Activated CD4-positive, alpha-beta memory T cell treated with anti-CD3 and anti-CD28 coated beads for 36 hours (primary cell): ENCODE data around the gene GPR61. TPM values are rescaled to one million over a fixed set of nuclear protein-coding genes. Genes with fewer than 3 reads are reported as not detected.
A peak's percentile ranks its signal among the peaks of the same experiment; 100 is the strongest.

Experiments used
- CTCF ChIA-PET: fragments of 350-600 bp; sonication (Branson Sonifier 250); formaldehyde crosslinking; loops from one replicate; lab custom pipeline; 2021; ENCODE audit warnings: antibody characterized with exemption, inconsistent platforms; lab: Charles Lee
- POLR2A ChIA-PET: fragments of 350-600 bp; sonication (Branson Sonifier 250); formaldehyde crosslinking; loops from one replicate; lab custom pipeline; 2021; ENCODE audit warnings: antibody characterized with exemption; lab: Charles Lee
- DNase-seq: peaks from one replicate; pipeline ENCODE4 v3.0.0-alpha.2; 2020
- H3K27ac Mint-ChIP-seq: one replicate; pipeline ENCODE4 v1.8.0; 2021; ENCODE audit warnings: mixed read lengths
- H3K27me3 Mint-ChIP-seq: one replicate; pipeline ENCODE4 v1.8.0; 2021; ENCODE audit warnings: mixed read lengths
- H3K36me3 Mint-ChIP-seq: one replicate; pipeline ENCODE4 v1.8.0; 2021; ENCODE audit warnings: mixed read lengths
- H3K4me1 Mint-ChIP-seq: one replicate; pipeline ENCODE4 v1.8.0; 2021; ENCODE audit warnings: low read depth, mixed read lengths
- H3K4me3 Mint-ChIP-seq: one replicate; pipeline ENCODE4 v1.8.0; 2021; ENCODE audit warnings: mild to moderate bottlenecking, mixed read lengths
- H3K9me3 Mint-ChIP-seq: one replicate; pipeline ENCODE4 v1.8.0; 2021; ENCODE audit warnings: mixed read lengths
- intact Hi-C: fragments of 100-400 bp; cut with micrococcal nuclease; formaldehyde crosslinking; loops from one replicate; pipeline ENCODE4 v1.15.1; 2023
- total RNA-seq, 2 experiments: library from RNA; stranded (reverse); gene quantifications; one replicate each; pipeline ENCODE4 v1.2.3, GENCODE V29; 2021

Gene GPR61
- under 1 TPM in 1 of 2 experiments, not detected in 1; 0.15 TPM for total RNA-seq

GRCh38 chr1:109539676-109540075 lies at the start of gene GPR61:
GPR61 (plus strand) TSS chr1:109539872; CDS start chr1:109543023, 3,151 bp downstream.
- Mint-ChIP-seq H3K4me1 (no peaks in the 10 kb centered on the region), H3K4me3 (no peak within 1 kb of the TSS), H3K27ac (no peak within 1 kb of the TSS), H3K36me3 (no peaks in the 10 kb centered on the region), H3K9me3 (no peaks in the 10 kb centered on the region), H3K27me3 (no peaks in the 10 kb centered on the region)
- intact Hi-C loops = loop anchor here (10.0 kb wide), 1 partner anchor 365 kb away; no protein-coding TSS in a partner anchor
- no peak for DNase-seq
- POLR2A ChIA-PET = no interaction called here
- CTCF ChIA-PET = interaction anchor here (1.5 to 21.1 kb wide), 3 partner anchors 43 to 445 kb away, joined by 6 to 1096 read pairs (median 22); partner anchors contain the start of genes AHCYL1, AMIGO1, ATXN7L2 and CYB561D1

- H3K27me3 Mint-ChIP-seq = no peaks in the 10 kb centered on the region
- CTCF ChIA-PET = interaction anchor here (0.6 to 31.5 kb wide), 23 partner anchors 1 to 380 kb away, joined by 3 to 1096 read pairs (median 4); partner anchors contain the start of genes AMIGO1, ATXN7L2, CYB561D1 and GNAI3
- H3K4me1 Mint-ChIP-seq = peaks cover 17% of the 10 kb centered on the region
- no peak overlapping the region for H3K27ac Mint-ChIP-seq
- peak; percentile 76 for DNase-seq
- POLR2A ChIA-PET = interaction anchor here (3.1 kb wide), 1 partner anchor 42 kb away, joined by 12 read pairs; no protein-coding TSS in a partner anchor
- H3K9me3 Mint-ChIP-seq = no peaks in the 10 kb centered on the region
- H3K36me3 Mint-ChIP-seq = peaks cover 4% of the 10 kb centered on the region
- H3K4me3 Mint-ChIP-seq = no peak overlapping the region
- intact Hi-C loops = loop anchor here (5.0 kb wide), 2 partner anchors 127 to 388 kb away; partner anchors contain the start of genes AMPD2 and GNAT2
Measured at GRCh38 chr1:109490029-109490933, 49.4 kb upstream of the GPR61 start.

GRCh38 chr1:109490934-109491302 lies 48.8 kb upstream of the GPR61 start:
- ChIA-PET CTCF (interaction anchor here (0.8 to 31.5 kb wide), 17 partner anchors 0 to 380 kb away, joined by 3 to 1096 read pairs (median 5); partner anchors contain the start of genes AMIGO1, ATXN7L2, CYB561D1 and GNAI3), POLR2A (interaction anchor here (3.1 kb wide), 1 partner anchor 42 kb away, joined by 12 read pairs; no protein-coding TSS in a partner anchor)
- Mint-ChIP-seq H3K4me1 (peaks cover 20% of the 10 kb centered on the region), H3K27ac (no peak overlapping the region), H3K36me3 (peaks cover 4% of the 10 kb centered on the region), H3K9me3 (no peaks in the 10 kb centered on the region), H3K4me3 (no peak overlapping the region), H3K27me3 (no peaks in the 10 kb centered on the region)
- intact Hi-C loops = loop anchor here (5.0 kb wide), 2 partner anchors 126 to 389 kb away; partner anchors contain the start of genes AMPD2 and GNAT2
- DNase-seq = no peak

GRCh38 chr1:109491372-109491771 lies 48.3 kb upstream of the GPR61 start:
- H3K9me3 Mint-ChIP-seq = no peaks in the 10 kb centered on the region

GRCh38 chr1:109492779-109493178 lies 46.9 kb upstream of the GPR61 start:
- no peaks in the 10 kb centered on the region for H3K27me3 Mint-ChIP-seq
- no peak overlapping the region for H3K4me3 Mint-ChIP-seq
- intact Hi-C loops = loop anchor here (5.0 kb wide), 2 partner anchors 125 to 390 kb away; partner anchors contain the start of genes AMPD2 and GNAT2
- no peak for DNase-seq
- H3K9me3 Mint-ChIP-seq = no peaks in the 10 kb centered on the region
- peaks cover 35% of the 10 kb centered on the region for H3K4me1 Mint-ChIP-seq
- peaks cover 9% of the 10 kb centered on the region for H3K36me3 Mint-ChIP-seq
- CTCF ChIA-PET = interaction anchor here (0.6 to 31.5 kb wide), 14 partner anchors 2 to 242 kb away, joined by 3 to 1096 read pairs (median 5); partner anchors contain the start of genes AMIGO1, ATXN7L2, CELSR2 and CYB561D1
- H3K27ac Mint-ChIP-seq = no peak overlapping the region
- POLR2A ChIA-PET = interaction anchor here (1.0 to 3.4 kb wide), 5 partner anchors 9 to 67 kb away, joined by 3 to 21 read pairs (median 5); partner anchors contain the start of genes ATXN7L2, GNAI3 and PSMA5

More at GRCh38 chr1:109491372-109491771, 48.3 kb upstream of the GPR61 start:
- ChIA-PET POLR2A (interaction anchor here (0.9 to 3.1 kb wide), 2 partner anchors 39 to 41 kb away, joined by 3 to 12 read pairs; no protein-coding TSS in a partner anchor), CTCF (interaction anchor here (0.9 to 31.5 kb wide), 14 partner anchors 0 to 381 kb away, joined by 3 to 1096 read pairs (median 4); partner anchors contain the start of genes AMIGO1, ATXN7L2, CYB561D1 and GNAI3)
- Mint-ChIP-seq H3K36me3 (peaks cover 9% of the 10 kb centered on the region), H3K4me1 (peaks cover 24% of the 10 kb centered on the region), H3K4me3 (no peak overlapping the region), H3K27me3 (no peaks in the 10 kb centered on the region), H3K27ac (no peak overlapping the region)
- intact Hi-C loops = loop anchor here (5.0 kb wide), 2 partner anchors 126 to 389 kb away; partner anchors contain the start of genes AMPD2 and GNAT2
- no peak for DNase-seq

GRCh38 chr1:109493227-109493626 lies 46.4 kb upstream of the GPR61 start:
- Mint-ChIP-seq H3K27me3 (no peaks in the 10 kb centered on the region), H3K4me1 (peaks cover 39% of the 10 kb centered on the region)

GRCh38 chr1:109493805-109494539 lies 45.7 kb upstream of the GPR61 start, which contains the start of gene CYB561D1:
CYB561D1 (plus strand) TSS chr1:109494094; CDS start chr1:109494140, 46 bp downstream.
- Mint-ChIP-seq H3K4me3 (peak within 1 kb of the TSS; percentile 89), H3K27me3 (no peaks in the 10 kb centered on the region), H3K9me3 (no peaks in the 10 kb centered on the region), H3K4me1 (peaks cover 44% of the 10 kb centered on the region), H3K36me3 (peaks cover 9% of the 10 kb centered on the region), H3K27ac (peak within 1 kb of the TSS; percentile 78)
- intact Hi-C loops = loop anchor here (1.0 to 5.0 kb wide), 5 partner anchors 11 to 392 kb away; partner anchors contain the start of genes AMPD2, ATXN7L2, GNAT2 and PSMA5
- ChIA-PET CTCF (interaction anchor here (0.8 to 31.5 kb wide), 19 partner anchors 3 to 293 kb away, joined by 3 to 1096 read pairs (median 5); partner anchors contain the start of genes AMIGO1, ATXN7L2, CELSR2 and CYB561D1), POLR2A (interaction anchor here (0.9 to 3.4 kb wide), 6 partner anchors 10 to 68 kb away, joined by 4 to 21 read pairs (median 12); partner anchors contain the start of genes AMIGO1, ATXN7L2, GNAI3 and PSMA5)
- DNase-seq = peak; percentile 93

More at GRCh38 chr1:109493227-109493626, 46.4 kb upstream of the GPR61 start:
- H3K27ac Mint-ChIP-seq = no peak overlapping the region
- peaks cover 9% of the 10 kb centered on the region for H3K36me3 Mint-ChIP-seq
- H3K9me3 Mint-ChIP-seq = no peaks in the 10 kb centered on the region
- DNase-seq = no peak
- intact Hi-C loops = loop anchor here (5.0 kb wide), 2 partner anchors 124 to 391 kb away; partner anchors contain the start of genes AMPD2 and GNAT2
- CTCF ChIA-PET = interaction anchor here (0.6 to 31.5 kb wide), 16 partner anchors 2 to 243 kb away, joined by 3 to 1096 read pairs (median 4); partner anchors contain the start of genes AMIGO1, ATXN7L2, CELSR2 and CYB561D1
- POLR2A ChIA-PET = interaction anchor here (1.4 to 3.4 kb wide), 5 partner anchors 9 to 67 kb away, joined by 5 to 21 read pairs (median 15); partner anchors contain the start of genes AMIGO1, ATXN7L2 and PSMA5
- peak overlapping the region; percentile 89 for H3K4me3 Mint-ChIP-seq

GRCh38 chr1:109495738-109496137 lies 43.9 kb upstream of the GPR61 start:
- Mint-ChIP-seq H3K27me3 (no peaks in the 10 kb centered on the region), H3K4me3 (peak overlapping the region; percentile 89), H3K27ac (no peak overlapping the region), H3K9me3 (no peaks in the 10 kb centered on the region), H3K36me3 (peaks cover 8% of the 10 kb centered on the region), H3K4me1 (peaks cover 61% of the 10 kb centered on the region)
- intact Hi-C loops = loop anchor here (2.0 kb wide), 1 partner anchor 69 kb away; the partner anchor contains the start of gene PSMA5
- ChIA-PET CTCF (interaction anchor here (1.3 to 31.5 kb wide), 5 partner anchors 5 to 257 kb away, joined by 4 to 1096 read pairs (median 437); partner anchors contain the start of genes AMIGO1, ATXN7L2, CYB561D1 and GPR61), POLR2A (interaction anchor here (1.1 kb wide), 1 partner anchor 9 kb away, joined by 4 read pairs; no protein-coding TSS in a partner anchor)
- no peak for DNase-seq

- H3K27me3 Mint-ChIP-seq = no peaks in the 10 kb centered on the region
- intact Hi-C loops = no loop called here
- no peak for DNase-seq
- H3K4me3 Mint-ChIP-seq = no peak overlapping the region
- ChIA-PET POLR2A (interaction anchor here (1.8 to 3.3 kb wide), 3 partner anchors 11 to 33 kb away, joined by 4 to 11 read pairs (median 9); partner anchors contain the start of genes AMIGO1 and ATXN7L2), CTCF (interaction anchor here (0.9 to 31.5 kb wide), 9 partner anchors 5 to 143 kb away, joined by 3 to 1096 read pairs (median 6); partner anchors contain the start of genes AMIGO1, ATXN7L2, CYB561D1 and GPR61)
- peaks cover 10% of the 10 kb centered on the region for H3K36me3 Mint-ChIP-seq
- H3K27ac Mint-ChIP-seq = peak overlapping the region; percentile 56
- peaks cover 79% of the 10 kb centered on the region for H3K4me1 Mint-ChIP-seq
- no peaks in the 10 kb centered on the region for H3K9me3 Mint-ChIP-seq
Measured at GRCh38 chr1:109497449-109498160, 42.1 kb upstream of the GPR61 start.
